GM18505 (cell line): ENCODE measurements around the gene MIPEP.
"Not testable (repeated sequence)": the region's sequence is repeated elsewhere in the genome, so short reads cannot be mapped to it uniquely, and the experiment has no call there.

Experiments
- ATAC-seq: cut with Tn5 transposase; IDR thresholded peaks from one replicate; pipeline ENCODE4 v1.9.1; 2021; ENCODE audit not compliant: unreplicated experiment
- POLR2A ChIP-seq: IDR thresholded peaks from 4 replicates; pipeline ENCODE4 v1.6.1; 2011; ENCODE audit warnings: borderline replicate concordance; ENCODE audit not compliant: insufficient read depth, insufficient read length; ENCODE audit errors: extremely low read depth

Gene MIPEP

GRCh38 chr13:23902975-23903905, 14.0 kb upstream of the MIPEP start:
- TF ChIP-seq POLR2A, result no peak
- no peak for ATAC-seq

- ATAC-seq, result no peak
Observed at GRCh38 chr13:23901365-23901764, 12.2 kb upstream of the MIPEP start.

GRCh38 chr13:23899555-23899954, 10.4 kb upstream of the MIPEP start:
- no peak for ATAC-seq
- no peak for TF ChIP-seq POLR2A

More at GRCh38 chr13:23901365-23901764, 12.2 kb upstream of the MIPEP start:
- TF ChIP-seq POLR2A, result no peak

GRCh38 chr13:23898101-23898500, 8.9 kb upstream of the MIPEP start:
- no peak for TF ChIP-seq POLR2A
- ATAC-seq, result no peak

DNA sequence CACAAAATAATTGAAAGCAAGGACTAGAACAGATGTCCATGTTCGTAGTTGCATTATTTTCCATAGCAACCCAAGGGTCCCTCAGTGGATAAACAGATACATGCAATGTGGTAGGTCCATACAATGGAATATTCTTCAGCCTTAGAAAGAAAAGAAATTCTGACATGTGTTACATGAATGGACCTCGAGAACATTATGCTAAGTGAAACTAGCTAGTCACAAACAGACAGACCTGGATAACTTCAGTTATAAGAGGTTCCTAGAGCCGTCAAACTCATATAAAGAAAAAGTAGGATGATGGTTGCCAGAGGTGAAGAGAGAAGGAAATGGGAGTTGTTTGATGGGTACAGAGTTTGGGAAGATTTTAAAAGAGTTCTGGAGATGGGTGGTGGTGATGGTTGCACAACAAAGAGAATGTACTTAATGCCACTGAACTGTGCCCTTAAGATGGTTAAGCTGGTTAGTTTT, 8.3 kb upstream of the MIPEP start, which contains the start of gene C1QTNF9B:
C1QTNF9B (minus strand) TSS at position 51 of the 468 bp plus-strand sequence.
- ATAC-seq, result not testable (repeated sequence)

DNA sequence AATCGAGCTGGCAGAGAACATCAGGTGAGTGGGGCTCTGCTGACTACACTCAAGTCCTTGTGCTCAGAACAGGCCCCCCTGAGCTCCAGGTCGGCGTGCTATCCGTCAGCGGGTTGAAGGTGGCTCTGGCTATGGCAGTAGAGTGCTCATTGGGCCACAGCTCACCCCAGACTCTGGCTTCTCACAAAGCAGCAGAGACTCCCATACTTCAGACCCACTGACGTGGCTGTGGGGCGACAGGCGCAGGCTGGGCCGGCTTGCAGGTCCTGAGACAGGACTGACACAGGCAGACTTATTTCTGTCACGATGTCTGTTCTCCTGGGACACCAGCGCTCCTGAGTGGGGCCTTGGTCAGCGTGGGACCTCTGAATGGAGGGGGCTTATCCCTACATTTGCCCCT, 5.5 kb upstream of the MIPEP start:
- ATAC-seq, result not testable (repeated sequence)

GRCh38 chr13:23893791-23894190, 4.6 kb upstream of the MIPEP start:
- ATAC-seq, result not testable (repeated sequence)

GRCh38 chr13:23889615-23890607, 711 bp upstream of the MIPEP start:
- no peak for TF ChIP-seq POLR2A
- peak; percentile 7 for ATAC-seq

DNA sequence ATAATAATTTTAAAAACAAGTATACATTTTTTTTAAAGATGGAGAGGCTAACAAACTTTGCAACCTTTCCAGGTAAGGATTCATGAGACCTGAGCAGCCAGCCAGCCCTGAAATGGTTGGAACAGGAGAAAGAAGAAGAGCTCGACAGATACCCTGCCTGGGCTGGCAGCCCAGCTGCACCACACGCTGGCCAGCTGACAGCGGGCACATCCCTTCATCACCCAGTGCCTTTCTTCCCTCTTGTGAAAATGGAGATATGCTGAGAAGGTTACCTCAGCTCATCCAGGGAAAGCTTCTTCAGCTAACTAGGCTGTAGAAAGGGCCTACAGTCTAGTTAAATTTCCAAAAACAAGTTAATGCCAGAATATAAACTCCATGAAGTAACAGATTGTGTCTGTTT, 4.8 kb downstream of the MIPEP start:
- not testable (repeated sequence) for ATAC-seq

- no peak for TF ChIP-seq POLR2A
- ATAC-seq, result no peak
Observed at GRCh38 chr13:23883255-23883654, 5.9 kb downstream of the MIPEP start.

DNA sequence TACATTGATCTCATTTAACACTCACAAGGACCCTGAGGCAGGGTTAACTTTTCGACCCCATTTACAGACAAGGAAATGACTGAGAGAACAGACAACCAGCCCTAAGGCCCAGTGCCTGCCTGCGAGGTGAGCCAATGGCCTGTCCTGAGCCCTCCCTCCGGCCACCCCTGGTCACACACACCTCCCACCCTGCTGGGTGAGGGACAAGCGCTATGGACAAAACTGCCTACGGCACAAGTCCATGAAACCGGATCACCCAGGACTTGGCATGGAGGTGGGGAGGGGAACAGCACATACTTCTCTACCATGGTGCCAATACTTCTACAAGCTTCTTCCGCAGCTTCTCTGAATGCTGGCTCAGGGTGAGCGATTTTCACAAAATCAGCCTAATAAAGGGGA, 7.8 kb downstream of the MIPEP start:
- not testable (repeated sequence) for ATAC-seq

DNA sequence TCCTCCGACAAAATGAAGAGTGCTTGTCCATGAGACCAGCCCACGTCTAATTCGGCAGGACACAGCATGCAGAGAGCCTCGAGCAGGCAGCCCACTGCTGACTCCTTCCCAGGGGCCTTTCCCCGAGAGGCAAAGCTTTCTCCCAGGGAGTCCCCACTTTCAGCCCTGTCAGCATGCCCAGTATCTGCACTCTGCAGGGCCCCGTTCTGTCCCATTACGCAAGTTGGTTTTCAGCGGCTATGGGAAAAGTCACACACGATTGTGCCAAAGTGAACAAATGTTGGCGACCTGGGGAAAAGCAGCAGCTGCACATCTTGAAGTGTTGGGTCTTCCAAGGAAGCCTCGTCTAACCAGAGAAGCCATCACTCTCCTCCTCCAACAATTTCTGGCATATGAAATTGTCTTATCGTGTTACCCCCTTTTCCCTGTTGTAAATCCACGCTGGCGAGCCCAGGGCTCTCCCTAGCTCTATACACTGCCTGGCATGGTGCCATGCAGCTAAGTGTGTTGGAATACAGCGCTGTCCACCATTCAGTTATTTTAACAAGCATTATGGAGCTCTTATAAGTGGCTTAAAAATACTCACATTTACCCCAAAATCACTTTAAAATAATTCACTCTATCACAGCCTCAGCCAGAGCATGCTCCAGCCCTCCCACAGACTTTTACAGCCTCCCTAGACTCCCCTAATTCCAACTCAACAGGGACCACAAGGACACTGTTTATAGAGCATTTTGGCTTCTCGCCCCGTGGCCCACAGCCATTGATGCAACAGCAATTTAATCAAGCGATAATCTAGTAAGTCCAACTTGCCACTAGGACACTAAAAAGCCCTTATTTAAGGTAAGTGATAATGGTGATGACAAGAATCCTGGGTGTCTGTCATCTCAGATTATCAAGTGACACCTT, 8.5 kb downstream of the MIPEP start:
- ATAC-seq, result not testable (repeated sequence)

- TF ChIP-seq POLR2A, result no peak
- no peak for ATAC-seq
Observed at GRCh38 chr13:23877286-23877685, 11.9 kb downstream of the MIPEP start.
